Activated CD8-positive, alpha-beta T cell treated with anti-CD3 and anti-CD28 coated beads for 36 hours (primary cell): ENCODE results near the gene YY2. TPM values are rescaled to one million over a fixed set of nuclear protein-coding genes. Genes with fewer than 3 reads are reported as not detected.

Experiments used
- ATAC-seq: fragments of 200-7000 bp; cut with Tn5 transposase; one replicate; pipeline ENCODE4 v1.10.0; 2021; ENCODE audit warnings: mild to moderate bottlenecking, moderate library complexity
- CTCF ChIA-PET: fragments of 350-600 bp; sonication (Branson Sonifier 250); formaldehyde crosslinking; loops from one replicate; lab custom pipeline; 2021; ENCODE audit warnings: antibody characterized with exemption; lab: Charles Lee
- POLR2A ChIA-PET: fragments of 350-600 bp; sonication (Branson Sonifier 250); formaldehyde crosslinking; loops from one replicate; lab custom pipeline; 2021; ENCODE audit warnings: antibody characterized with exemption; lab: Charles Lee
- DNase-seq: peaks from one replicate; pipeline ENCODE4 v3.0.0-alpha.2; 2020
- H3K27ac Mint-ChIP-seq: one replicate; pipeline ENCODE4 v1.8.0; 2021; ENCODE audit warnings: mild to moderate bottlenecking, mixed read lengths
- H3K27me3 Mint-ChIP-seq: one replicate; pipeline ENCODE4 v1.8.0; 2021; ENCODE audit warnings: mixed read lengths
- H3K36me3 Mint-ChIP-seq: one replicate; pipeline ENCODE4 v1.8.0; 2021; ENCODE audit warnings: low read depth, mixed read lengths
- H3K4me1 Mint-ChIP-seq: one replicate; pipeline ENCODE4 v1.8.0; 2021; ENCODE audit warnings: low read depth, mixed read lengths
- H3K4me3 Mint-ChIP-seq: one replicate; pipeline ENCODE4 v1.8.0; 2021; ENCODE audit warnings: mild to moderate bottlenecking, moderate library complexity, mixed read lengths
- H3K9me3 Mint-ChIP-seq: one replicate; pipeline ENCODE4 v1.8.0; 2021; ENCODE audit warnings: mixed read lengths
- CTCF ChIP-seq: fragments of 200-600 bp; IDR thresholded peaks from one replicate; pipeline ENCODE4 v1.8.0; 2022; ENCODE audit warnings: antibody characterized with exemption, mild to moderate bottlenecking
- intact Hi-C: fragments of 100-400 bp; cut with micrococcal nuclease; formaldehyde crosslinking; loops from one replicate; pipeline ENCODE4 v1.10.0; 2022
- total RNA-seq, 2 experiments: library from RNA; stranded (reverse); gene quantifications; one replicate each; pipeline ENCODE4 v1.2.3, GENCODE V29; 2021

The YY2 gene
- total RNA-seq, 2 experiments from 2014 or later = 2.0 to 2.3 TPM

GRCh38 chrX:21845096-21845495 is 10.7 kb upstream of the YY2 start:
- DNase-seq (no peak), ATAC-seq (no peak)
- Mint-ChIP-seq H3K27me3 (no peaks in the 10 kb centered on the region), H3K9me3 (no peaks in the 10 kb centered on the region), H3K4me1 (peaks cover 10% of the 10 kb centered on the region), H3K36me3 (peaks cover 24% of the 10 kb centered on the region), H3K27ac (no peak overlapping the region), H3K4me3 (no peak overlapping the region)
- ChIA-PET CTCF (no interaction called here), POLR2A (no interaction called here)
- TF ChIP-seq CTCF = no peak
- intact Hi-C loops = no loop called here

DNA sequence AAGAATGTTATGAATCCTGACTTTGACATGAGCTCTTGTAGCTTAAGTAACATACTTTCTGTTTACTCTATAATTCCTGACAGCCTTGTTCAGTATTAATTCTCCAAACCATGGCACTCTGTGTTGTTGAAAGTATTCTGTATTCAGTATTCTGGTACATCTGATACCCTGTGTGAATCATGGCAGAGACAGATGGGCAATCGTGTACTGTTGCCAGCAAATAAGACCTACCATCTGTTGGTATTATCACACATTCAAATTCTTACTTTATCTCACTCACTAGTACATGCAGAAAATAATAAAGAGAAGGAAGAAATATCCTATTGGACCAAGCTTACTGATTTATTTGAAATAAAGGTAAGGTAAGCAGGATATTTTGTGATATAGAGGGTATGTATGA is 8.4 kb upstream of the YY2 start:
- Mint-ChIP-seq H3K9me3 (no peaks in the 10 kb centered on the region), H3K27ac (no peak overlapping the region), H3K4me3 (no peak overlapping the region), H3K4me1 (peaks cover 1% of the 10 kb centered on the region), H3K27me3 (no peaks in the 10 kb centered on the region), H3K36me3 (peaks cover 25% of the 10 kb centered on the region)
- TF ChIP-seq CTCF = no peak
- DNase-seq (no peak), ATAC-seq (no peak)
- intact Hi-C loops = no loop called here
- ChIA-PET POLR2A (no interaction called here), CTCF (no interaction called here)

DNA sequence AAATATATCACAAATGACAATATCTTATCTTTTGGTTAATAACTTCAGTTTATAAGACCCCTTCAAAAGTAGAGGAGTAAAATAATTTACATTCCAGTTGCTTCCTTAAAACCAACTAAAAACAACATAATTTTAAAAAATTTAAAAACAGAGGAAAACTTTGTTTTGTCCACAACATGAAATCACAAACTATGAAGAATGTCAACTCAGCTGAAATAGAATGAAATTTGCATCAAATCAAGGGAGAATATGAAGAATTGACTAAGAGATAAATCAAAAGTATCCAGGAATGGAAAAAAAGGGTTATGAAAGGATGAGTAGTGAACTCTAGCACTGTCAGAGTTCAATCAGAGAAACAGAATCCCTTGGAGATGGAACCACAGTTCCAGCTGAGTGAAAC is 2.2 kb upstream of the YY2 start:
- ChIA-PET CTCF (interaction anchor here (0.6 kb wide), 1 partner anchor 1442 kb away, joined by 3 read pairs; no protein-coding TSS in a partner anchor), POLR2A (no interaction called here)
- H3K9me3 Mint-ChIP-seq = no peaks in the 10 kb centered on the region
- no peak overlapping the region for H3K27ac Mint-ChIP-seq
- peaks cover 24% of the 10 kb centered on the region for H3K36me3 Mint-ChIP-seq
- H3K4me1 Mint-ChIP-seq = no peaks in the 10 kb centered on the region
- H3K4me3 Mint-ChIP-seq = no peak overlapping the region
- no peak for TF ChIP-seq CTCF
- ATAC-seq (no peak), DNase-seq (no peak)
- intact Hi-C loops = no loop called here
- no peaks in the 10 kb centered on the region for H3K27me3 Mint-ChIP-seq

DNA sequence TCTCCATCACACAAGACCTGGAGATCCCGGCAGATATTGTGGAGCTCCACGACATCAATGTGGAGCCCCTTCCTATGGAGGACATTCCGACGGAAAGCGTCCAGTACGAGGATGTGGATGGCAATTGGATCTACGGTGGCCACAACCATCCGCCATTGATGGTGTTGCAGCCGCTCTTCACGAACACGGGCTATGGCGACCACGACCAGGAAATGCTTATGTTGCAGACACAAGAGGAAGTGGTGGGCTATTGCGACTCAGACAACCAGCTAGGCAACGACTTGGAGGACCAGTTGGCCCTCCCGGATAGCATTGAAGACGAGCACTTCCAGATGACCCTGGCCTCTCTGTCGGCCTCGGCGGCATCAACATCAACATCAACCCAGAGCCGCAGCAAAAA is 717 bp downstream of the YY2 start:
- Mint-ChIP-seq H3K36me3 (peaks cover 23% of the 10 kb centered on the region), H3K4me1 (no peaks in the 10 kb centered on the region), H3K4me3 (no peak overlapping the region), H3K27me3 (no peaks in the 10 kb centered on the region), H3K9me3 (no peaks in the 10 kb centered on the region), H3K27ac (no peak overlapping the region)
- ATAC-seq (no peak), DNase-seq (no peak)
- no peak for TF ChIP-seq CTCF
- intact Hi-C loops = no loop called here
- CTCF ChIA-PET = no interaction called here
- POLR2A ChIA-PET = no interaction called here

- H3K4me1 Mint-ChIP-seq = peaks cover 2% of the 10 kb centered on the region
- no peaks in the 10 kb centered on the region for H3K9me3 Mint-ChIP-seq
- POLR2A ChIA-PET = no interaction called here
- DNase-seq (no peak), ATAC-seq (no peak)
- intact Hi-C loops = no loop called here
- CTCF ChIA-PET = no interaction called here
- H3K27ac Mint-ChIP-seq = no peak overlapping the region
- H3K4me3 Mint-ChIP-seq = no peak overlapping the region
- H3K36me3 Mint-ChIP-seq = no peaks in the 10 kb centered on the region
- TF ChIP-seq CTCF = no peak
- no peaks in the 10 kb centered on the region for H3K27me3 Mint-ChIP-seq
Observed at GRCh38 chrX:21863241-21863640, 7.5 kb downstream of the YY2 start.
